ENCODE measurements around the gene ZNF333.

DNA sequence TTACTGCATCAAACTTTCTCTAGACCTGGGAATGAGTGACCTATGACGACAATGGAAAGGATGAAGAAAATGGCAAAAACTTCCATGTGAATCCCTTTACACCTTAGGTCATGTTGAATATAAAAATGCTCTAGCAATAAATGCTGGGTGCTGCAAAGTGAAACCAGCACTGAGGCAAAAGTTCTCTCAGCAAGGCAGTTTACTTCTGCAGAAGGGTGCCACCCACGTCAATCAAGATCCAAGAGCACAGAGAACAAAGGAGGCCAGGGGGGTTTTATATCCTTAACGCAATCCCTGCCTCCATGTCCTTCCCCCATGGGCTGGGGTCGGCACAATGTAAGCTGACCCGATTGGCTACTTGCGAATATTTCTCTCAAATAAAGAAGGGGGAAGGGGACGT is 38.7 kb downstream of the ZNF333 start:
- TF ChIP-seq CTCF (IDR thresholded peaks at IDR 0.05) (no peak), POLR2A (IDR thresholded peaks at IDR 0.05) (no peak), POLR2AphosphoS5 (IDR thresholded peaks at IDR 0.05) (no peak)
